Caco-2 (cell line): ENCODE data around the gene PATE3. TPM values are rescaled to one million over a fixed set of nuclear protein-coding genes. Genes with fewer than 3 reads are reported as not detected.

ENCODE experiments used
- BruUV-seq: library from RNA; stranded (reverse); fragments of 400-500 nt; replicated peaks from 2 replicates; lab custom pipeline; 2021; lab: Mats Ljungman, UMichigan
- CTCF ChIA-PET: fragments of 300-600 bp; sonication (Branson Sonifier 250); formaldehyde crosslinking; loops from one replicate; lab custom pipeline; 2022; ENCODE audit warnings: antibody characterized with exemption; lab: Charles Lee
- POLR2A ChIA-PET: fragments of 300-600 bp; sonication (Branson Sonifier 250); formaldehyde crosslinking; loops from one replicate; lab custom pipeline; 2022; ENCODE audit warnings: antibody characterized with exemption; lab: Charles Lee
- DNase-seq, 2 experiments: peaks; one replicate each; pipeline versions ENCODE4 v3.0.0 to v3.0.0-alpha.2; 2020 to 2022
- H3K27me3 ChIP-seq: replicated peaks from 2 replicates; pipeline ENCODE4 v1.6.0; 2011; ENCODE audit warnings: low read length; ENCODE audit not compliant: control insufficient read depth, insufficient read depth
- H3K36me3 ChIP-seq: 2 replicates; pipeline ENCODE4 v1.5.1; 2011; ENCODE audit warnings: low read length; ENCODE audit not compliant: control insufficient read depth, insufficient read depth
- H3K4me1 ChIP-seq: fragments of 250-450 bp; sonication (Bioruptor Pico); 2 replicates; pipeline ENCODE4 v1.5.1; 2020; ENCODE audit warnings: mild to moderate bottlenecking
- H3K4me3 ChIP-seq: 2 replicates; pipeline ENCODE4 v1.5.1; 2011; ENCODE audit warnings: low read depth, mild to moderate bottlenecking, control low read depth, low read length
- H3K9me3 ChIP-seq: fragments of 250-450 bp; sonication (Bioruptor Pico); 2 replicates; pipeline ENCODE4 v1.5.1; 2020; ENCODE audit warnings: mild to moderate bottlenecking, moderate library complexity
- H3K27ac Mint-ChIP-seq: one replicate; pipeline ENCODE4 v1.8.0; 2022; ENCODE audit warnings: mixed read lengths; ENCODE audit not compliant: unreplicated experiment
- H3K27me3 Mint-ChIP-seq: one replicate; pipeline ENCODE4 v1.8.0; 2022; ENCODE audit warnings: mixed read lengths; ENCODE audit not compliant: insufficient read depth, unreplicated experiment
- H3K36me3 Mint-ChIP-seq: one replicate; pipeline ENCODE4 v1.8.0; 2022; ENCODE audit warnings: mild to moderate bottlenecking, mixed read lengths; ENCODE audit not compliant: insufficient read depth, unreplicated experiment
- H3K4me1 Mint-ChIP-seq: one replicate; pipeline ENCODE4 v1.8.0; 2022; ENCODE audit warnings: low read depth, mixed read lengths; ENCODE audit not compliant: unreplicated experiment
- H3K4me3 Mint-ChIP-seq: one replicate; pipeline ENCODE4 v1.8.0; 2022; ENCODE audit warnings: mild to moderate bottlenecking, moderate library complexity, mixed read lengths; ENCODE audit not compliant: unreplicated experiment
- H3K9me3 Mint-ChIP-seq: one replicate; pipeline ENCODE4 v1.8.0; 2022; ENCODE audit warnings: mixed read lengths; ENCODE audit not compliant: unreplicated experiment
- intact Hi-C: fragments of 100-400 bp; cut with micrococcal nuclease; formaldehyde crosslinking; loops from one replicate; pipeline ENCODE4 v1.10.0; 2022; ENCODE audit not compliant: unreplicated experiment
- total RNA-seq: library from RNA; stranded (reverse); gene quantifications from 2 replicates; pipeline ENCODE4 v1.2.3, GENCODE V29; 2022
- TF ChIP-seq, protein P1 (sequence below), 2 experiments: fragments of 200-600 bp in 1 of 2; IDR thresholded peaks; 1 replicate in 1 of 2; 2 replicates in 1 of 2; pipeline versions ENCODE4 v1.5.1 to v1.8.0; 2011 to 2022; ENCODE audit warnings: antibody characterized with exemption in 1 of 2, control low read depth in 1 of 2, inconsistent platforms in 1 of 2, low read depth in 1 of 2, low read length in 1 of 2, mild to moderate bottlenecking in 1 of 2, moderate library complexity in 1 of 2; ENCODE audit not compliant: insufficient read depth in 1 of 2, severe bottlenecking in 1 of 2, unreplicated experiment in 1 of 2

The PATE3 gene
- total RNA-seq, 1 experiment from 2014 or later, result not detected

DNA sequence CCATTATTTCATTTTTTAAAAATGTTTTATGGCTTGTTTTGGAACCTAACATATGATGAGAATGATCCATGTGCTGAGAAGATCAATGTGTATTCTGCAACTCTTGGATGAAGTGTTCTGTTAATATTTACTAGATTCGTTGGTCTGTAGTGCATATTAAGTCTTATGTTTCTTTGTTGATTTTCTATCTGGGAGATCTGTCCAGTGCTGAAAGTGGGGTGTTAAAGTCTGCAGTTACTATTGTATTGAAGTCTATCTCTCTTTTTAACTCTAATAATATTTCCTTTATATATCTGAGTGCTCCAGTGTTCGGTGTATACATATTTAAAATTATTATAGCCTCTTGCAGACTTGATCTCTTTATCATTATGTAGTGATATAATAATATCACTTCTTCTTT, 11.9 kb downstream of the PATE3 start:
- no TSS peak for BruUV-seq
- H3K9me3 Mint-ChIP-seq, result peaks cover 53% of the 10 kb centered on the region
- no peaks in the 10 kb centered on the region for H3K4me1 Mint-ChIP-seq
- Histone ChIP-seq H3K4me3 (no peak overlapping the region), H3K9me3 (peaks cover 18% of the 10 kb centered on the region), H3K4me1 (no peaks in the 10 kb centered on the region), H3K27me3 (no peaks in the 10 kb centered on the region), H3K36me3 (no peaks in the 10 kb centered on the region)
- no peak for DNase-seq
- POLR2A ChIA-PET, result no interaction called here
- CTCF ChIA-PET, result no interaction called here
- intact Hi-C loops, result no loop called here
- TF ChIP-seq, protein P1, sequence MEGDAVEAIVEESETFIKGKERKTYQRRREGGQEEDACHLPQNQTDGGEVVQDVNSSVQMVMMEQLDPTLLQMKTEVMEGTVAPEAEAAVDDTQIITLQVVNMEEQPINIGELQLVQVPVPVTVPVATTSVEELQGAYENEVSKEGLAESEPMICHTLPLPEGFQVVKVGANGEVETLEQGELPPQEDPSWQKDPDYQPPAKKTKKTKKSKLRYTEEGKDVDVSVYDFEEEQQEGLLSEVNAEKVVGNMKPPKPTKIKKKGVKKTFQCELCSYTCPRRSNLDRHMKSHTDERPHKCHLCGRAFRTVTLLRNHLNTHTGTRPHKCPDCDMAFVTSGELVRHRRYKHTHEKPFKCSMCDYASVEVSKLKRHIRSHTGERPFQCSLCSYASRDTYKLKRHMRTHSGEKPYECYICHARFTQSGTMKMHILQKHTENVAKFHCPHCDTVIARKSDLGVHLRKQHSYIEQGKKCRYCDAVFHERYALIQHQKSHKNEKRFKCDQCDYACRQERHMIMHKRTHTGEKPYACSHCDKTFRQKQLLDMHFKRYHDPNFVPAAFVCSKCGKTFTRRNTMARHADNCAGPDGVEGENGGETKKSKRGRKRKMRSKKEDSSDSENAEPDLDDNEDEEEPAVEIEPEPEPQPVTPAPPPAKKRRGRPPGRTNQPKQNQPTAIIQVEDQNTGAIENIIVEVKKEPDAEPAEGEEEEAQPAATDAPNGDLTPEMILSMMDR (IDR thresholded peaks at IDR 0.05; ENCODE audit: insufficient read depth in 1 of 2, low read depth in 1 of 2, low read length in 1 of 2, severe bottlenecking in 1 of 2, unreplicated experiment in 1 of 2), result no peak
- no peak overlapping the region for H3K27ac Mint-ChIP-seq
- H3K36me3 Mint-ChIP-seq, result no peaks in the 10 kb centered on the region
- no peak overlapping the region for H3K4me3 Mint-ChIP-seq
- H3K27me3 Mint-ChIP-seq, result peaks cover 9% of the 10 kb centered on the region

DNA sequence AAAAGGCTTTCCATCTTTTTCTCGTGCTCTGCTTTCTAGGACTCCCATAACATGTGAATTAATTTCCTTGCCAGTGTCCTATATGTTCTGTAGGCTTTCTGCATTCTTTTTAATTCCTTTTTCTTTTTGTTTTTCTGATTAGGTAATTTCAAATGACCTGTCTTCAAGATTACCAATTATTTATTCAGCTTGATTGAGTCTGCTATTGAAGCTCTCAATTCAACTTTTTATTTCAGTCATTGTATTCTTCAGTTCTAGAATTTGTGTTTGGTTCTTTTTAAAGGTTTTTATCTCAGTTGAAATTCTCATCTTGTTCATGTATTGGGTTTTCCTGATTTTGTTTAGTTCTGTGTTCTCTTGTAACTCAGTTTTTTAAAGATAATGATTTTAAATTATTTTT, 14.5 kb downstream of the PATE3 start:
- ChIA-PET POLR2A (no interaction called here), CTCF (no interaction called here)
- Mint-ChIP-seq H3K36me3 (no peaks in the 10 kb centered on the region), H3K27ac (no peak overlapping the region), H3K9me3 (peaks cover 38% of the 10 kb centered on the region), H3K4me1 (no peaks in the 10 kb centered on the region), H3K27me3 (peaks cover 14% of the 10 kb centered on the region), H3K4me3 (no peak overlapping the region)
- DNase-seq, result no peak
- intact Hi-C loops, result no loop called here
- Histone ChIP-seq H3K4me1 (no peaks in the 10 kb centered on the region), H3K27me3 (no peaks in the 10 kb centered on the region), H3K4me3 (no peak overlapping the region), H3K36me3 (no peaks in the 10 kb centered on the region), H3K9me3 (peaks cover 18% of the 10 kb centered on the region)
- no TSS peak for BruUV-seq
- TF ChIP-seq, protein P1 (IDR thresholded peaks at IDR 0.05; ENCODE audit: insufficient read depth in 1 of 2, low read depth in 1 of 2, low read length in 1 of 2, severe bottlenecking in 1 of 2, unreplicated experiment in 1 of 2), result no peak

DNA sequence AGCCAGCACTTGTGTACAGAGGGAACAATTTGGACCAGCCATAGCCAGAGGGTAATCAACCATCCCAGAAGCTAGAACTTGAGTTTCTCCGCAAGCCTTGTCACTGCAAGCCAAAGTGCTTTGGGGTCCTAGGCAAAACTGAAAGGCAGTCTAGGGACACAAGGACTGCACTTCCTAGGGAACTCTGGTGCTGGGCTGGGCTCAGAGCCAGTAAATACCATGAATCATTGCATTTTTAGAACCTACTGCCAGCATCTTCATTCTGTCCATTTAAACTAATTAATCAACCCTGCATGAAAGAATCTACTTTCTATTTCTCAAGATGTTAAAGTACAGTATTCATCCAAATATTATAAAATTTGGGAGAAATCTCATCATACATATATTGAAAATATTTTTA, 20.0 kb downstream of the PATE3 start:
- H3K27ac Mint-ChIP-seq, result no peak overlapping the region

More for the DNA sequence above, 20.0 kb downstream of the PATE3 start:
- DNase-seq, result no peak
- Histone ChIP-seq H3K27me3 (no peaks in the 10 kb centered on the region), H3K4me3 (no peak overlapping the region), H3K9me3 (peaks cover 4% of the 10 kb centered on the region), H3K36me3 (no peaks in the 10 kb centered on the region), H3K4me1 (no peaks in the 10 kb centered on the region)
- no TSS peak for BruUV-seq
- CTCF ChIA-PET, result no interaction called here
- no peaks in the 10 kb centered on the region for H3K4me1 Mint-ChIP-seq
- no peak overlapping the region for H3K4me3 Mint-ChIP-seq
- no peaks in the 10 kb centered on the region for H3K36me3 Mint-ChIP-seq
- H3K9me3 Mint-ChIP-seq, result no peaks in the 10 kb centered on the region
- intact Hi-C loops, result no loop called here
- H3K27me3 Mint-ChIP-seq, result peaks cover 10% of the 10 kb centered on the region
- POLR2A ChIA-PET, result no interaction called here
- TF ChIP-seq, protein P1 (IDR thresholded peaks at IDR 0.05; ENCODE audit: insufficient read depth in 1 of 2, low read depth in 1 of 2, low read length in 1 of 2, severe bottlenecking in 1 of 2, unreplicated experiment in 1 of 2), result no peak
